HEK293 (cell line): Measurements from ENCODE around the gene RBMS3.

Experiments
- CTCF ChIA-PET: fragments of 350-600 bp; formaldehyde crosslinking; extraction: SDS; loops from one replicate; lab custom pipeline; 2021; ENCODE audit warnings: antibody characterized with exemption; lab: Yijun Ruan, JAX
- POLR2A ChIA-PET: fragments of 300-600 bp; formaldehyde crosslinking; extraction: SDS; loops from one replicate; lab custom pipeline; 2020; ENCODE audit warnings: antibody characterized with exemption, inconsistent platforms; lab: Yijun Ruan, JAX
- H3K27ac ChIP-seq: fragments of 200-500 bp; sonication (Bioruptor generic); 2 replicates; pipeline ENCODE4 v1.5.1; 2014; ENCODE audit warnings: low read depth, low read length, control low read depth, inconsistent platforms; ENCODE audit errors: extremely low read depth
- H3K36me3 ChIP-seq, 2 experiments: fragments of 200-500 bp in 1 of 2; sonication (Bioruptor generic) in 1 of 2; 1 replicate in 1 of 2; 2 replicates in 1 of 2; pipeline ENCODE4 v1.5.1; 2014 to 2017; ENCODE audit warnings: inconsistent platforms in 2 of 2, low read length in 2 of 2; ENCODE audit not compliant: control insufficient read depth in 2 of 2, insufficient read depth in 1 of 2
- H3K4me1 ChIP-seq: fragments of 200-500 bp; sonication (Bioruptor generic); 2 replicates; pipeline ENCODE4 v1.5.1; 2014; ENCODE audit warnings: mild to moderate bottlenecking, low read length, inconsistent platforms; ENCODE audit not compliant: control insufficient read depth, insufficient read depth
- H3K4me3 ChIP-seq: 2 replicates; pipeline ENCODE4 v1.5.1; 2011; ENCODE audit warnings: low read depth, mild to moderate bottlenecking, control low read depth, low read length, moderate library complexity
- H3K9me3 ChIP-seq: fragments of 200-500 bp; sonication (Bioruptor generic); 2 replicates; pipeline ENCODE4 v1.5.1; 2014; ENCODE audit warnings: low read depth, low read length, inconsistent platforms; ENCODE audit not compliant: control insufficient read depth, insufficient read depth
- ELK4 ChIP-seq: IDR thresholded peaks from 2 replicates; pipeline ENCODE4 v1.6.1; 2011; ENCODE audit warnings: mild to moderate bottlenecking, low read depth, low read length, borderline replicate concordance
- PRDM10 ChIP-seq: fragments of 450-650 bp; formaldehyde crosslinking; IDR thresholded peaks from 2 replicates; pipeline ENCODE4 v1.5.1; 2016; ENCODE audit warnings: missing biosample characterization, missing genetic modification characterization
- WT1 ChIP-seq: fragments of 450-650 bp; formaldehyde crosslinking; IDR thresholded peaks from 2 replicates; pipeline ENCODE4 v1.5.1; 2016; ENCODE audit warnings: missing biosample characterization, missing genetic modification characterization
- YY1 ChIP-seq: fragments of 450-650 bp; formaldehyde crosslinking; IDR thresholded peaks from 2 replicates; pipeline ENCODE4 v1.5.1; 2018; ENCODE audit warnings: missing biosample characterization, missing genetic modification characterization
- ZBTB11 ChIP-seq: fragments of 450-650 bp; formaldehyde crosslinking; conservative IDR thresholded peaks from 2 replicates; pipeline ENCODE4 v1.5.1; 2016; ENCODE audit warnings: low read depth, missing biosample characterization, missing genetic modification characterization
- ZBTB21 ChIP-seq: fragments of 450-650 bp; formaldehyde crosslinking; IDR thresholded peaks from 2 replicates; pipeline ENCODE4 v1.5.1; 2017; ENCODE audit warnings: missing biosample characterization, missing genetic modification characterization
- ZEB2 ChIP-seq: fragments of 450-650 bp; formaldehyde crosslinking; IDR thresholded peaks from 2 replicates; pipeline ENCODE4 v1.5.1; 2016; ENCODE audit warnings: missing biosample characterization, missing genetic modification characterization
- ZNF133 ChIP-seq: fragments of 450-650 bp; formaldehyde crosslinking; IDR thresholded peaks from 2 replicates; pipeline ENCODE4 v1.5.1; 2016; ENCODE audit warnings: missing biosample characterization, missing genetic modification characterization
- ZNF18 ChIP-seq: fragments of 450-650 bp; formaldehyde crosslinking; IDR thresholded peaks from 2 replicates; pipeline ENCODE4 v1.5.1; 2016; ENCODE audit warnings: missing biosample characterization, missing genetic modification characterization
- ZNF184 ChIP-seq: fragments of 450-650 bp; IDR thresholded peaks from 2 replicates; pipeline ENCODE4 v1.5.1; 2018; ENCODE audit warnings: missing biosample characterization, mild to moderate bottlenecking, missing genetic modification characterization
- ZNF274 ChIP-seq, 2 experiments: fragments of 200-500 bp in 1 of 2; fragments of 450-650 bp in 1 of 2; sonication (Bioruptor generic) in 1 of 2; formaldehyde crosslinking in 1 of 2; IDR thresholded peaks; 2 replicates each; pipeline versions ENCODE4 v1.5.1 to v1.6.1; 2014 to 2016; ENCODE audit warnings: borderline replicate concordance in 1 of 2, inconsistent platforms in 1 of 2, low read length in 1 of 2, missing biosample characterization in 1 of 2, missing genetic modification characterization in 1 of 2
- ZNF501 ChIP-seq: fragments of 450-650 bp; formaldehyde crosslinking; IDR thresholded peaks from 2 replicates; pipeline ENCODE4 v1.5.1; 2016; ENCODE audit warnings: missing biosample characterization, missing genetic modification characterization
- ZNF518A ChIP-seq: fragments of 450-650 bp; formaldehyde crosslinking; conservative IDR thresholded peaks from 2 replicates; pipeline ENCODE4 v1.5.1; 2016; ENCODE audit warnings: low read depth, missing biosample characterization, missing genetic modification characterization
- ZNF558 ChIP-seq: fragments of 450-650 bp; formaldehyde crosslinking; IDR thresholded peaks from 2 replicates; pipeline ENCODE4 v1.5.1; 2016; ENCODE audit warnings: missing biosample characterization, missing genetic modification characterization
- ZNF596 ChIP-seq: fragments of 450-650 bp; IDR thresholded peaks from 2 replicates; pipeline ENCODE4 v1.5.0; 2018; ENCODE audit warnings: missing biosample characterization, mild to moderate bottlenecking, missing genetic modification characterization, moderate library complexity
- ZNF670 ChIP-seq: fragments of 450-650 bp; formaldehyde crosslinking; IDR thresholded peaks from 2 replicates; pipeline ENCODE4 v1.5.1; 2016; ENCODE audit warnings: missing biosample characterization, missing genetic modification characterization, low read depth
- ZNF768 ChIP-seq: fragments of 450-650 bp; formaldehyde crosslinking; IDR thresholded peaks from 2 replicates; pipeline ENCODE4 v1.5.1; 2018; ENCODE audit warnings: missing biosample characterization, mild to moderate bottlenecking, missing genetic modification characterization
- ZSCAN16 ChIP-seq: fragments of 450-650 bp; formaldehyde crosslinking; IDR thresholded peaks from 2 replicates; pipeline ENCODE4 v1.5.1; 2016; ENCODE audit warnings: missing biosample characterization, missing genetic modification characterization

The RBMS3 gene

GRCh38 chr3:29311795-29312194, 30.9 kb downstream of the RBMS3 start (continued):
- TF ChIP-seq ZBTB11 (tag by site-specific recombination) (no peak), YY1 (tag by site-specific recombination) (no peak)

- Histone ChIP-seq H3K36me3 (no peaks in the 10 kb centered on the region), H3K4me1 (no peaks in the 10 kb centered on the region; the same call in 1 of the 2 replicates), H3K4me3 (no peak overlapping the region), H3K9me3 (no peaks in the 10 kb centered on the region), H3K27ac (no peak overlapping the region)
- ChIA-PET CTCF (no interaction called here), POLR2A (no interaction called here)
- no peak for TF ChIP-seq WT1
- no peak for TF ChIP-seq ZNF518A (tag by site-specific recombination)
- no peak for TF ChIP-seq ZNF501 (tag by site-specific recombination)
- TF ChIP-seq ZNF596 (tag by site-specific recombination), result no peak
- no peak for TF ChIP-seq ZNF670 (tag by site-specific recombination)
- TF ChIP-seq ZNF768 (tag by site-specific recombination), result no peak
- no peak for TF ChIP-seq ZEB2 (tag by site-specific recombination)
- no peak for TF ChIP-seq ZNF18
Measured at GRCh38 chr3:29312395-29312794, 31.5 kb downstream of the RBMS3 start.

- H3K4me1 ChIP-seq, result peaks cover 3% of the 10 kb centered on the region
- H3K27ac ChIP-seq, result no peak overlapping the region
- POLR2A ChIA-PET, result no interaction called here
- CTCF ChIA-PET, result no interaction called here
- no peaks in the 10 kb centered on the region for H3K36me3 ChIP-seq
- no peaks in the 10 kb centered on the region for H3K9me3 ChIP-seq
- H3K4me3 ChIP-seq, result no peak overlapping the region
- TF ChIP-seq PRDM10 (tag by site-specific recombination) (no peak), ELK4 (no peak), ZSCAN16 (tag by site-specific recombination) (no peak), ZNF558 (tag by site-specific recombination) (no peak), ZNF184 (tag by site-specific recombination) (no peak), ZNF133 (tag by site-specific recombination) (no peak), ZBTB21 (no peak), ZNF274 (IDR thresholded peaks at IDR 0.05; ENCODE audit: low read length) (no peak), ZNF274 (tag by site-specific recombination; IDR thresholded peaks at IDR 0.05; ENCODE audit: borderline replicate concordance) (no peak), WT1 (no peak)
Measured at GRCh38 chr3:29312960-29313452, 32.1 kb downstream of the RBMS3 start.
